Effector memory CD8-positive, alpha-beta T cell (primary cell): ENCODE results near the gene EPHA6.

Experiments
- ATAC-seq: fragments of 150-1000 bp; cut with Tn5 transposase; replicated peaks from 2 replicates; pipeline ENCODE4 v1.10.0; 2021; ENCODE audit warnings: mild to moderate bottlenecking, moderate library complexity
- DNase-seq, 3 experiments: peaks; one replicate each; pipeline ENCODE4 v3.0.0; 2021
- H3K27ac Mint-ChIP-seq, 2 donors: one replicate each; pipeline ENCODE4 v1.8.0; 2022; ENCODE audit warnings: mild to moderate bottlenecking in 2 of 2, mixed read lengths in 2 of 2, moderate library complexity in 2 of 2
- H3K27me3 Mint-ChIP-seq, 2 donors: one replicate each; pipeline ENCODE4 v1.8.0; 2022; ENCODE audit warnings: mixed read lengths in 2 of 2
- H3K36me3 Mint-ChIP-seq: one replicate; pipeline ENCODE4 v1.8.0; 2022; ENCODE audit warnings: mild to moderate bottlenecking, moderate library complexity, mixed read lengths; ENCODE audit not compliant: insufficient read depth
- H3K4me1 Mint-ChIP-seq, 2 donors: one replicate each; pipeline ENCODE4 v1.8.0; 2022; ENCODE audit warnings: low read depth in 2 of 2, mixed read lengths in 2 of 2
- H3K4me3 Mint-ChIP-seq, 2 donors: one replicate each; pipeline ENCODE4 v1.8.0; 2022; ENCODE audit warnings: mild to moderate bottlenecking in 2 of 2, mixed read lengths in 2 of 2, moderate library complexity in 2 of 2
- H3K9me3 Mint-ChIP-seq, 2 donors: one replicate each; pipeline ENCODE4 v1.8.0; 2022; ENCODE audit warnings: mixed read lengths in 2 of 2

Gene EPHA6

DNA sequence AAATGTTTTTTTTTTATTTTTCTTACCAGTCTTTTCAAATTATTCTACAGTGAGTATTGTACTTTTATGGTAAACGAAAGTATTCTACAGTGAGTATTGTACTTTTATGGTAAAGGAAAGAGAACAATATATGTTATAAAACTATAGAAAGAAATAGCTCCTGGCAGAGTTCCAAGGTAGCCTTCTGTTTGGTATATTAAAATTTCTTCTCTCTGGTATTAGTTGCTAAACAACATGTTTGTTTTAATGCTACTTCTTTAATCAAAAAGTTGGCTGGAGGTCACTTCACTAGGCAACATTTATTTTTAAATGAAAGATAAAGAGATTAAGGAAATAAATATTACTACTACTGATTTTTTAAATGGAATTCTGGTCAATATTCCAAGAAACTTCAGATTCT is 841.6 kb downstream of the EPHA6 start:
- Mint-ChIP-seq H3K9me3 (peaks cover 0 to 1% of the 10 kb centered on the region in 2 donors), H3K27me3 (no peaks in the 10 kb centered on the region), H3K27ac (no peak overlapping the region), H3K4me3 (no peak overlapping the region), H3K4me1 (no peaks in the 10 kb centered on the region), H3K36me3 (no peaks in the 10 kb centered on the region)
- DNase-seq (no peak), ATAC-seq (no peak)

DNA sequence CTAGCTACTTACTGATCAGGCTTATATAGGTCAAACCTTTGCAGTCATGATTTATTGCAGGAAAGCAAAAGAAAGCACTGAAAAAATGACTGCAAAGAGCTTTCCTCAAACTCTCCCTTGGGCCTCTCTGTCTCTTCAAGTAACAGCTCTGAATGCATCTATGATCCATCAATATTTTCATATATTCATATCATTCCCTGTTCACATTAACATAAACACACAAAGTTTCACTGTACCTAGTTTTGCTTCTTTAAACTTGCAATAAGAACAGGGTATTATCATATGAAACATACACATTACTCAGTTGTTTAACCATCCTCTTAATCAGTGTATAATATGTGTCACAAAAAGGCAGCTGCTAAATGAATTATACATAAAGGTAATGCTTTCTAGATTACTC is 842.2 kb downstream of the EPHA6 start:
- no peak for ATAC-seq
- Mint-ChIP-seq H3K27me3 (no peaks in the 10 kb centered on the region), H3K36me3 (no peaks in the 10 kb centered on the region), H3K27ac (no peak overlapping the region), H3K9me3 (peaks cover 0 to 1% of the 10 kb centered on the region in 2 donors), H3K4me1 (no peaks in the 10 kb centered on the region), H3K4me3 (no peak overlapping the region)
- no peak for DNase-seq

DNA sequence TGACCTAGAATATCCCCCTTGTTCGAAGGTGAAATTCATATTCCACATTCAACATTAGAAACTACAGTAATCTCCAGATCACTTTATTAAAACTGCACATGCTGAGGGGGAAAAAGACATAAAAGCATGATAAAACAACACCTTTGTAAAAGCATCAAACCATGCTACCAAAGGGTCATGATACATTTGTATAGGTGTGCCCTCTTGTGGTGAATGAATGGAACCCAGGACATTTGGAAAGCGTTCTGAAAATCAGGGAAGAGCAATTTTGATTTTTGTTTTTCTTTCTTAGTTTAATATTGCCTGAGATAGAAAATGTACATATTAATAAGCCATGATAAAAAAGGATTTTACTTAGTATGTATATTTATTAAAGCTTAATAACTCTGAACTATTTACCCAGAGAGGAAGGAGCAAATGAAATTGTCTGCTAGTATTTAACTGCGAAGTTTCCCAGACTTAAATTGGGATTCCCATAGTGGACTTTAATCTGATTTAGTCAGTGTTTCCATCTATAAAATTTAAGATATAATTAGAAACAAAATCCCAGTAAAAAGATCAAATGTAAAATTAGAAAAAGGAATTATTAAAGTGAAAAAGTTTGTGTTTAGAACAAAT is 844.4 kb downstream of the EPHA6 start:
- Mint-ChIP-seq H3K9me3 (peaks cover 0 to 3% of the 10 kb centered on the region in 2 donors), H3K27ac (no peak overlapping the region), H3K4me1 (no peaks in the 10 kb centered on the region), H3K27me3 (no peaks in the 10 kb centered on the region), H3K4me3 (no peak overlapping the region), H3K36me3 (no peaks in the 10 kb centered on the region)
- DNase-seq (no peak), ATAC-seq (no peak)

DNA sequence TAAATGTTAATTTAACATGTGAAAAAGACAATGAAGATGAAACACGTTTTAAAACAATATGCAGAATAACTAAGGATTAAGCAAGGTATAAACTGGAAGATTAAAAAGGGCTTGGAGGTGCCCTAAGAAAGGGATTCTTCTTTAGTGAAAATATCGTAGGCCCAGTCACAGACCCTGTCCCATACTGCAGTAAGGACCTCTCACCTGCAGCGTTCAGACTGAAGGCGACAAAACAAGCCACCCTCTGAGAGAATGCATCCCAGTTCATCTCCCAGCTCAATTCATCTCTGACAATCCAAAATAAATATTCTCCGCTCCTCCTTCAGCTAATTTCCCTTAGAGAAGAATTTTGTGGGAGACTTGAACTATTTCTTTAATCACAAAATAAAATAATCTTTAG is 847.9 kb downstream of the EPHA6 start:
- no peak for ATAC-seq
- Mint-ChIP-seq H3K36me3 (no peaks in the 10 kb centered on the region), H3K4me3 (no peak overlapping the region)

DNA sequence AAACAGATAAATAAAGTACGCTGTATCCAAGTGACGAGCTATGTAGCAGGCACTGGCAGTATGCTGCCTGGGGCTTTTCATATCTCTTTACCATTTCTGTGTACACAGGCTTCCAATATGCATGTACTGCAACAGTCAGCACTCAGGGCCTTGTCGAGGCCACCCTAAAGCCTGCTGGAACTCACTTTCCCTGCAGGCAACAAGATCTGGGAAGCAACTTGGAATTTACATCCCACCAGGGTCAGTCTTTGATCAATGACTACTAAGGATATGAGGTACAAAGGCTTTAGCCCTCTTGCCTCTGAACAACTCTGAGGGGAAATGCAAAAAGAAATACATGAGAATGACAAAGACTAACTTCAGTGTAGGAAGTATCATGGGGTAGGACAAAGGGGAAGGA is 848.4 kb downstream of the EPHA6 start:
- no peaks in the 10 kb centered on the region for H3K4me1 Mint-ChIP-seq
- no peak overlapping the region for H3K4me3 Mint-ChIP-seq
- no peak overlapping the region for H3K27ac Mint-ChIP-seq
- ATAC-seq (no peak), DNase-seq (no peak)
- H3K27me3 Mint-ChIP-seq = no peaks in the 10 kb centered on the region
- peaks cover 0 to 6% of the 10 kb centered on the region in 2 donors for H3K9me3 Mint-ChIP-seq
- H3K36me3 Mint-ChIP-seq = no peaks in the 10 kb centered on the region

More for the DNA sequence above, 847.9 kb downstream of the EPHA6 start:
- no peak for DNase-seq
- no peak overlapping the region for H3K27ac Mint-ChIP-seq
- peaks cover 0 to 6% of the 10 kb centered on the region in 2 donors for H3K9me3 Mint-ChIP-seq
- H3K27me3 Mint-ChIP-seq = no peaks in the 10 kb centered on the region
- H3K4me1 Mint-ChIP-seq = no peaks in the 10 kb centered on the region

DNA sequence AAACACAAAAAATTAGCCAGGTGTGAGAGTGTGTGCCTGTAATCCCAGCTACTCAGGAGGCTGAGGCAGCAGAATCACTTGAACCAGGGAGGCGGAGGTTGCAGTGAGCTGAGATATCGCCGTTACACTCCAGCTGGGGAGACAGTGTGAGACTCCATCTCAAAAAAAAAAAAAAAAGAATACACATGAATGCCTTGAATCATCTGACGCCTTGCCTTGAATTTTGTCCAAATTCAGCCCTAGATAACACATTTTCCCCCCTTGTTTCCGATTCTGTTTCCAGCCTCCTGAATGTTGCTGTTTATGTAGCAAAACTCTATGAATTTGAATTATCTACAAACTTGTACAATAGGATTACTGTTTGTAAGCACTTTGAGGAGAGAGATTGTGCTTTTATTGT is 851.5 kb downstream of the EPHA6 start:
- Mint-ChIP-seq H3K4me3 (no peak overlapping the region), H3K27ac (no peak overlapping the region), H3K36me3 (no peaks in the 10 kb centered on the region), H3K27me3 (no peaks in the 10 kb centered on the region), H3K4me1 (no peaks in the 10 kb centered on the region), H3K9me3 (peaks cover 0 to 6% of the 10 kb centered on the region in 2 donors)
- ATAC-seq (no peak), DNase-seq (no peak)

DNA sequence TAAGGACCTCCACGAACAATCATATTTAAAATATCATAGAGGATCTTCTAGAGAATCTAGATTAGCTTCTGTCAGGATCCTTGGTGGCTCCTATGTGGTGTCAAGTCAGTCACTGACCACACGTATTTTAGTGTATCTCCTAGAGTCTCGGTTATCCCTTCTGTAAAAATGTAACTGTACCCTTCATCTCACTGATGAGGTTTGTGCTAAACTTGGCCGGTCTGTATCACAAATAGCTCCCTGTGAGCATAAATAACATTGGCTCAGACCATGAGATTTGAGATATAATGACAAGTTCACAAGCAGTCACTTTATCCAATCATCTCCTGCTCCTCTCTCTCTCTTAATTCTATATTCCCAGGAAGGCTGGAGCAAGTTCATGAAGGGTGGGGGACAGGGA is 856.6 kb downstream of the EPHA6 start:
- no peaks in the 10 kb centered on the region for H3K27me3 Mint-ChIP-seq
- H3K4me1 Mint-ChIP-seq = no peaks in the 10 kb centered on the region
- H3K27ac Mint-ChIP-seq = no peak overlapping the region
- H3K9me3 Mint-ChIP-seq = peaks cover 0 to 1% of the 10 kb centered on the region in 2 donors
- H3K4me3 Mint-ChIP-seq = no peak overlapping the region
- ATAC-seq (no peak), DNase-seq (no peak)
- no peaks in the 10 kb centered on the region for H3K36me3 Mint-ChIP-seq

DNA sequence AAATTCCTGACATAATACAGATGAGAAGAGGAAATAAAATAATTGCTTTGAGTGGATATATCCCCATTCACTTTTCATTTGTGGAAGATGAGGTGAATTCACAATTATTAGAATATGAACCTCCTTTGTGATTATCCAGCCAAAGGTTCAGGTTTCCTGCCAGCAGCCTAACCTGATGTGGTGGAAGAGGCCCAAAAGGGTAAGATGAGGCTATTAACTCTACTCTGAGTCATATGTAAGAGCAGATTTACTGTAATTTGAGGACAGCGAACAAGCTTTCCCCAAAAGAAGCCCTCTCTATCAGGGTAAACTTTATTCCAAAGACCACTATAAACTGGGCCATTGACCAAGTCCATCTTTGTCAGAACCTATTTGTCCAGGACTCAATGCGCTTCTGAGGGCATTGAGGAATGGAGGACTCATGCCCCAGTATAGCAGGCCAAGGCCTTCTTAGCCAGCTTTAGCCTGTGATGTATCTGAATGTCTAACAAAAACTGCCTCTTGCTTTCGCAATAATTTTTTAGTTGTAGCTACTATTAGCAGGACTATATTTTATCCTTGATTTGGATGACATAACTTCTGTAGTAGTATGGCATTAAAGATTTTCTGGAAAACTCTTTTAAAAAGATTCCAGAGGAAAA is 859.1 kb downstream of the EPHA6 start:
- H3K27me3 Mint-ChIP-seq = no peaks in the 10 kb centered on the region
- no peak for DNase-seq
- H3K36me3 Mint-ChIP-seq = no peaks in the 10 kb centered on the region

DNA sequence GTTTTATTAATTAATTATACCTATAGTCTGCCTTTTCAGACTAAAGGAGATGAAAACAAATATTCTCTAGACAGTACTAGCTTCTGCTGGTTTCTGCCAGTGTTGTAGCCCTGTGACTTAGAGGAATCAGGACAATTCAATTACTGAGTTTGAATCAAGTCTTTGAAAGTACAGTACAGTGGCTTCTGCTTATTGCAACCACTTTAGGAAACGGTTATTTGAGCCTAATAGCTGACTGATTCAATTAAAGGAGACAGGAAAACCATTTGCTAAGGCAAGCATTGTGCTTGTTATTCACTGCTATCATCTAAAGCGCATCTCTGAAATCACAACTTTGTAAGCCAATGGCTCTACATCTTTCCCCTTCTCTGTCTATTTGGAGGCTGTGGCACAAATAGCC is 860.1 kb downstream of the EPHA6 start:
- Mint-ChIP-seq H3K9me3 (no peaks in the 10 kb centered on the region), H3K27me3 (no peaks in the 10 kb centered on the region), H3K4me3 (no peak overlapping the region), H3K36me3 (no peaks in the 10 kb centered on the region), H3K27ac (no peak overlapping the region), H3K4me1 (no peaks in the 10 kb centered on the region)
- no peak for ATAC-seq
- no peak for DNase-seq

More for the DNA sequence above, 859.1 kb downstream of the EPHA6 start:
- ATAC-seq = no peak
- Mint-ChIP-seq H3K27ac (no peak overlapping the region), H3K4me1 (no peaks in the 10 kb centered on the region), H3K4me3 (no peak overlapping the region), H3K9me3 (no peaks in the 10 kb centered on the region)

DNA sequence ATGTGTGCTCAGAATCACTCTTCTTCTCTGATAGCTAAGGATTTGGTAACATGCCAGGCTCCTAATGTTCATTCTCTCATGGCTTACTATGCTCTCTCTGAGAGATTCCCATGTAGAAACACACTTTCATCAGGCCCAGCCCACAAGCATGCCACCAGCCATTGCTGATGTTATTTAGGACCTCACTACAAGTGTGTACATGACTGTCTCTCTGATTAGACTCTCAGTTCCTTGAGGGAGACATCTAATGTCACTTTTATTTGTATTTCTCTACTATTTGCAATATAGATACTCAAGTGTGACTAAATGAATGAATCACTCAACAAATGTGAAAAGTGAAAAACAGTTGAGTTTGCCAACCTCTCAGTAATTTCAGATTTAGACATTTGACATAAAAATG is 865.8 kb downstream of the EPHA6 start:
- no peaks in the 10 kb centered on the region for H3K36me3 Mint-ChIP-seq
- H3K9me3 Mint-ChIP-seq = no peaks in the 10 kb centered on the region
- H3K27ac Mint-ChIP-seq = no peak overlapping the region
- no peaks in the 10 kb centered on the region for H3K4me1 Mint-ChIP-seq
- H3K27me3 Mint-ChIP-seq = no peaks in the 10 kb centered on the region
- DNase-seq (no peak), ATAC-seq (no peak)
- H3K4me3 Mint-ChIP-seq = no peak overlapping the region

DNA sequence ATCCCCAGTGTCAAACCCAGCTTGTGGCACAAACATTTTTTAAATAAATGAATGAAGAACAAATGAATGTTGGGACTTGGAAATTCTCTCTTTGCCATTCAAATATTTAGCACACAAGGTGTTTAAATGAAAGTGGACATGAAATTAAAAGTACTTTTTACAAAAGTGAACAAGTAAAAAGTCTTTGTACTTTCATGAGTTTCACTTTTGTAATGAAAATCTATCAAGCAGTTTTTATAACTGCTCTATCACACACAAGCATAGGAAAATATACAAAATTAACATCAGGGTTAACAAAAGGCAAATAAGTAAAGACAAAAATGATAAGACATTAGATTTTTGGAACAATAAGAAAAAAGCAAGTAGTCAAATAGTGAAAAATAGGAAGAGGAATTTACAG is 866.3 kb downstream of the EPHA6 start:
- Mint-ChIP-seq H3K36me3 (no peaks in the 10 kb centered on the region), H3K9me3 (no peaks in the 10 kb centered on the region), H3K27ac (no peak overlapping the region), H3K4me3 (no peak overlapping the region), H3K4me1 (no peaks in the 10 kb centered on the region), H3K27me3 (no peaks in the 10 kb centered on the region)
- DNase-seq = no peak
- ATAC-seq = no peak

DNA sequence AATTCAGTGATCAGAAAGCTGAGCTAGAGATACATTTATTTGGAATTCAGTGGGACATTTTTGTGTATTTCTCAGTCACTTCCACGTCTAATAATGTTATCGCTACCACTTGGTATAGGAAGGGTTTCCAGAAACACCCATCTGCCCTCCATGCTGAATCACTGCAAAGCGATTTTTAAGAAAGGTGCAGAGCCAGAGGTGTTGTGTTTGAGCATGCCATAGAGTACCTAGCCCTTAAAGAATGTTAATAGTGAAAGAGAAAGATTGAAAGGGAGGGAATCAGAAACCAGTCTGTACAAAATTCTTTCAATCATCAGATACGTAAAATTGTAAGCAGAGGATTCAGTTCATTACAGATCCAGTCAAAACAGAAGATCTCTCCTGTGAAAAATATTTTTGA is 870.1 kb downstream of the EPHA6 start:
- Mint-ChIP-seq H3K4me3 (no peak overlapping the region), H3K36me3 (no peaks in the 10 kb centered on the region), H3K27ac (no peak overlapping the region), H3K4me1 (no peaks in the 10 kb centered on the region), H3K27me3 (no peaks in the 10 kb centered on the region), H3K9me3 (no peaks in the 10 kb centered on the region)
- ATAC-seq (no peak), DNase-seq (no peak)

DNA sequence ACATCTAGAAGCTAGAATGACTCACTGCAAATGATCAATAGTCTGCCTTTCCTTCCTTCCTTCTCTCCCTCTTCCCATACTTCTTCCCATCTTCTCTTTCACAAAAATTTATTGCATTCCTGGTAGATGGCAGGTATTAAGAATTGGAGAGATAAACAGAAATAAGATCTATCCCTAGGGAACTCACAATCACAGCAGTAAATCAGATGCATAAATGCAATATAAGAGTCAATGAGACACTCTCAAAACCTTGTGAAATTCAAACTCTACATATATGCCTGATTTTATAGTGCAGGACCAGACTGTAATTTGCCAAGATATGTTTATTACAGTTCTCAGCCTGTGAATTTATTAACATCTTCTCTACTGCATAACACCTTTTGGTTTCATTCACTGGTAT is 871.9 kb downstream of the EPHA6 start:
- Mint-ChIP-seq H3K9me3 (no peaks in the 10 kb centered on the region), H3K36me3 (no peaks in the 10 kb centered on the region), H3K4me3 (no peak overlapping the region), H3K27ac (no peak overlapping the region), H3K27me3 (no peaks in the 10 kb centered on the region), H3K4me1 (no peaks in the 10 kb centered on the region)
- DNase-seq = no peak
- no peak for ATAC-seq

DNA sequence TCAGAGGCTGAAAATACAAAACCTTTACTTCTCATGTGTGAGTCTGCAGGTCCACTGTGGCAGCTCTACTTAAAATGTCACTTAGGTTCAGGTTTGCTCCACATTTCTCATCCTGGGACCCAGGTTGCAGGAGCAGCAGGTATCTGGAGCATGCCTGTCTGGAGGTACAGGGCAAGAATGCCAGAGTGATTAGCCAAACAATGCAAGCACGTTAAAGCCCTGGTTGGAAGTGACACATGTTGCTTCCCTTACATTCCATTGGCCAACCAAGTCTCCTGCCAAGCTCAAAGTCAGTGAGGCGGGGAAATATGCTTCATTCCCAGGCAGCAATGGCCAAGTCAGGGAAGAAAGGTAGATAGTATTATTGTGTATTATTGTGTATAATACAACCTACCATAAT is 873.3 kb downstream of the EPHA6 start:
- DNase-seq (no peak), ATAC-seq (no peak)
- no peaks in the 10 kb centered on the region for H3K36me3 Mint-ChIP-seq
- H3K27me3 Mint-ChIP-seq = peaks cover 0 to 3% of the 10 kb centered on the region in 2 donors
- H3K27ac Mint-ChIP-seq = no peak overlapping the region
- no peaks in the 10 kb centered on the region for H3K4me1 Mint-ChIP-seq
- H3K4me3 Mint-ChIP-seq = no peak overlapping the region
- H3K9me3 Mint-ChIP-seq = no peaks in the 10 kb centered on the region
